Measurements from ENCODE around the gene KIAA1958. TPM values are rescaled to one million over a fixed set of nuclear protein-coding genes. Genes with fewer than 3 reads are reported as not detected.
A peak's percentile ranks its signal among the peaks of the same experiment; 100 is the strongest.

The KIAA1958 gene
- polyA plus RNA-seq, 1 donor from 2014 or later, result 0.98 TPM

- peaks cover 11% of the 10 kb centered on the region for H3K36me3 Mint-ChIP-seq
Observed at GRCh38 chr9:112699230-112699629, 212.6 kb downstream of the KIAA1958 start.

GRCh38 chr9:112700085-112700484, 213.5 kb downstream of the KIAA1958 start:
- Mint-ChIP-seq H3K36me3 (peaks cover 14% of the 10 kb centered on the region), H3K4me1 (peaks cover 2 to 4% (median 3%) of the 10 kb centered on the region in 3 donors), H3K27ac (no peak overlapping the region), H3K9me3 (no peaks in the 10 kb centered on the region), H3K4me3 (no peak overlapping the region), H3K27me3 (no peaks in the 10 kb centered on the region)

More at GRCh38 chr9:112699230-112699629, 212.6 kb downstream of the KIAA1958 start:
- peaks cover 2 to 4% (median 3%) of the 10 kb centered on the region in 3 donors for H3K4me1 Mint-ChIP-seq
- H3K27ac Mint-ChIP-seq, result no peak overlapping the region
- H3K4me3 Mint-ChIP-seq, result no peak overlapping the region
- no peaks in the 10 kb centered on the region for H3K9me3 Mint-ChIP-seq
- no peaks in the 10 kb centered on the region for H3K27me3 Mint-ChIP-seq

- Mint-ChIP-seq H3K36me3 (peaks cover 14% of the 10 kb centered on the region), H3K27me3 (no peaks in the 10 kb centered on the region), H3K4me3 (no peak overlapping the region), H3K9me3 (no peaks in the 10 kb centered on the region), H3K4me1 (peaks cover 4 to 7% (median 7%) of the 10 kb centered on the region in 3 donors), H3K27ac (no peak overlapping the region)
Observed at GRCh38 chr9:112703304-112703703, 216.7 kb downstream of the KIAA1958 start.

GRCh38 chr9:112705768-112706427, 219.3 kb downstream of the KIAA1958 start:
- Mint-ChIP-seq H3K4me3 (no peak overlapping the region), H3K9me3 (no peaks in the 10 kb centered on the region), H3K4me1 (peaks cover 6 to 11% (median 6%) of the 10 kb centered on the region in 3 donors), H3K36me3 (peaks cover 12% of the 10 kb centered on the region), H3K27ac (no peak overlapping the region), H3K27me3 (no peaks in the 10 kb centered on the region)

- peaks cover 11 to 16% (median 16%) of the 10 kb centered on the region in 3 donors for H3K4me1 Mint-ChIP-seq
- H3K27ac Mint-ChIP-seq, result no peak overlapping the region
- H3K36me3 Mint-ChIP-seq, result peaks cover 10% of the 10 kb centered on the region
- no peak overlapping the region for H3K4me3 Mint-ChIP-seq
- H3K9me3 Mint-ChIP-seq, result no peaks in the 10 kb centered on the region
- H3K27me3 Mint-ChIP-seq, result no peaks in the 10 kb centered on the region
Observed at GRCh38 chr9:112711050-112711689, 224.5 kb downstream of the KIAA1958 start.

- no peaks in the 10 kb centered on the region for H3K9me3 Mint-ChIP-seq
- peaks cover 8% of the 10 kb centered on the region for H3K36me3 Mint-ChIP-seq
- H3K4me1 Mint-ChIP-seq, result peaks cover 20 to 26% (median 25%) of the 10 kb centered on the region in 3 donors
- H3K27me3 Mint-ChIP-seq, result no peaks in the 10 kb centered on the region
- H3K4me3 Mint-ChIP-seq, result no peak overlapping the region
- no peak overlapping the region for H3K27ac Mint-ChIP-seq
Observed at GRCh38 chr9:112712678-112713077, 226.1 kb downstream of the KIAA1958 start.

- peak within 1 kb of the TSS; percentile 94 to 98 (median 95) for H3K27ac Mint-ChIP-seq
- H3K36me3 Mint-ChIP-seq, result peaks cover 7% of the 10 kb centered on the region
- H3K9me3 Mint-ChIP-seq, result no peaks in the 10 kb centered on the region
- H3K4me3 Mint-ChIP-seq, result peak within 1 kb of the TSS; percentile 94 to 100 (median 98)
- peaks cover 17 to 23% (median 18%) of the 10 kb centered on the region in 3 donors for H3K4me1 Mint-ChIP-seq
- no peaks in the 10 kb centered on the region for H3K27me3 Mint-ChIP-seq
Observed at GRCh38 chr9:112717661-112718331, 231.2 kb downstream of the KIAA1958 start, which contains the start of gene INIP. INIP (minus strand) TSS chr9:112718117; CDS start chr9:112716485, 1,632 bp downstream.

Other genes with a start within 250 kb of the KIAA1958 start
- gene PTBP3, start 153.2 kb upstream of the KIAA1958 start, polyA plus RNA-seq, result 32.7 TPM
- 20.5 TPM for gene HSDL2, start 106.7 kb upstream of the KIAA1958 start, polyA plus RNA-seq
- gene INIP, start 231.3 kb downstream of the KIAA1958 start, polyA plus RNA-seq, result 43.0 TPM

All from IgD-negative memory B cell (primary cell).